ENCODE measurements around the gene MAP7. TPM values are rescaled to one million over a fixed set of nuclear protein-coding genes. Genes with fewer than 3 reads are reported as not detected.
"Not testable (repeated sequence)": the region's sequence is repeated elsewhere in the genome, so short reads cannot be mapped to it uniquely, and the experiment has no call there.

MAP7 gene
- total RNA-seq, 1 experiment from 2014 or later: 7.8 TPM

GRCh38 chr6:136494059-136494458 is 56.2 kb downstream of the MAP7 start:
- Histone ChIP-seq H3K4me3 (ENCODE audit: insufficient read depth, low read depth, low read length) (no peak overlapping the region), H3K27me3 (ENCODE audit: control insufficient read depth, insufficient read depth, low read length) (no peaks in the 10 kb centered on the region), H3K36me3 (replicated peaks; ENCODE audit: control insufficient read depth, insufficient read depth, low read length) (no peaks in the 10 kb centered on the region)
- no peak for DNase-seq

GRCh38 chr6:136492409-136492808 is 57.8 kb downstream of the MAP7 start:
- H3K4me3 ChIP-seq (ENCODE audit: insufficient read depth, low read depth, low read length): no peak overlapping the region
- no peak for DNase-seq
- H3K27me3 ChIP-seq (ENCODE audit: control insufficient read depth, insufficient read depth, low read length): no peaks in the 10 kb centered on the region
- no peaks in the 10 kb centered on the region for H3K36me3 ChIP-seq (replicated peaks; ENCODE audit: control insufficient read depth, insufficient read depth, low read length)

GRCh38 chr6:136491754-136492153 is 58.5 kb downstream of the MAP7 start:
- H3K27me3 ChIP-seq (ENCODE audit: control insufficient read depth, insufficient read depth, low read length): no peaks in the 10 kb centered on the region
- no peaks in the 10 kb centered on the region for H3K36me3 ChIP-seq (replicated peaks; ENCODE audit: control insufficient read depth, insufficient read depth, low read length)
- no peak overlapping the region for H3K4me3 ChIP-seq (ENCODE audit: insufficient read depth, low read depth, low read length)
- DNase-seq: no peak

- H3K27me3 ChIP-seq (ENCODE audit: control insufficient read depth, insufficient read depth, low read length): no peaks in the 10 kb centered on the region
These were observed 59.0 kb downstream of the MAP7 start for GRCh38 chr6:136491251-136491650.

GRCh38 chr6:136489689-136490033 is 60.6 kb downstream of the MAP7 start:
- not testable (repeated sequence) for H3K27me3 ChIP-seq (ENCODE audit: control insufficient read depth, insufficient read depth, low read length); H3K4me3 ChIP-seq (ENCODE audit: insufficient read depth, low read depth, low read length); H3K36me3 ChIP-seq (replicated peaks; ENCODE audit: control insufficient read depth, insufficient read depth, low read length); DNase-seq

More at GRCh38 chr6:136491251-136491650, 59.0 kb downstream of the MAP7 start:
- DNase-seq: no peak
- no peak overlapping the region for H3K4me3 ChIP-seq (ENCODE audit: insufficient read depth, low read depth, low read length)
- no peaks in the 10 kb centered on the region for H3K36me3 ChIP-seq (replicated peaks; ENCODE audit: control insufficient read depth, insufficient read depth, low read length)

GRCh38 chr6:136487759-136488425 is 62.3 kb downstream of the MAP7 start:
- Histone ChIP-seq H3K4me3 (ENCODE audit: insufficient read depth, low read depth, low read length) (no peak overlapping the region), H3K27me3 (ENCODE audit: control insufficient read depth, insufficient read depth, low read length) (no peaks in the 10 kb centered on the region), H3K36me3 (replicated peaks; ENCODE audit: control insufficient read depth, insufficient read depth, low read length) (no peaks in the 10 kb centered on the region)
- no peak for DNase-seq

GRCh38 chr6:136486357-136486756 is 63.9 kb downstream of the MAP7 start:
- Histone ChIP-seq H3K4me3 (ENCODE audit: insufficient read depth, low read depth, low read length) (no peak overlapping the region), H3K27me3 (ENCODE audit: control insufficient read depth, insufficient read depth, low read length) (no peaks in the 10 kb centered on the region), H3K36me3 (replicated peaks; ENCODE audit: control insufficient read depth, insufficient read depth, low read length) (no peaks in the 10 kb centered on the region)
- DNase-seq: no peak

- no peak overlapping the region for H3K4me3 ChIP-seq (ENCODE audit: insufficient read depth, low read depth, low read length)
- no peaks in the 10 kb centered on the region for H3K27me3 ChIP-seq (ENCODE audit: control insufficient read depth, insufficient read depth, low read length)
- DNase-seq: no peak
- no peaks in the 10 kb centered on the region for H3K36me3 ChIP-seq (replicated peaks; ENCODE audit: control insufficient read depth, insufficient read depth, low read length)
These were observed 66.3 kb downstream of the MAP7 start for GRCh38 chr6:136483906-136484305.

- DNase-seq; H3K27me3 ChIP-seq (ENCODE audit: control insufficient read depth, insufficient read depth, low read length); H3K36me3 ChIP-seq (replicated peaks; ENCODE audit: control insufficient read depth, insufficient read depth, low read length); H3K4me3 ChIP-seq (ENCODE audit: insufficient read depth, low read depth, low read length): not testable (repeated sequence)
These were observed 67.2 kb downstream of the MAP7 start for GRCh38 chr6:136483005-136483404.

GRCh38 chr6:136477548-136477947 is 72.7 kb downstream of the MAP7 start:
- Histone ChIP-seq H3K4me3 (ENCODE audit: insufficient read depth, low read depth, low read length) (no peak overlapping the region), H3K36me3 (replicated peaks; ENCODE audit: control insufficient read depth, insufficient read depth, low read length) (no peaks in the 10 kb centered on the region), H3K27me3 (ENCODE audit: control insufficient read depth, insufficient read depth, low read length) (no peaks in the 10 kb centered on the region)
- no peak for DNase-seq

GRCh38 chr6:136475686-136476085 is 74.5 kb downstream of the MAP7 start:
- no peaks in the 10 kb centered on the region for H3K36me3 ChIP-seq (replicated peaks; ENCODE audit: control insufficient read depth, insufficient read depth, low read length)
- H3K4me3 ChIP-seq (ENCODE audit: insufficient read depth, low read depth, low read length): no peak overlapping the region
- H3K27me3 ChIP-seq (ENCODE audit: control insufficient read depth, insufficient read depth, low read length): no peaks in the 10 kb centered on the region
- no peak for DNase-seq

GRCh38 chr6:136474241-136474640 is 76.0 kb downstream of the MAP7 start:
- Histone ChIP-seq H3K4me3 (ENCODE audit: insufficient read depth, low read depth, low read length) (no peak overlapping the region), H3K36me3 (replicated peaks; ENCODE audit: control insufficient read depth, insufficient read depth, low read length) (no peaks in the 10 kb centered on the region), H3K27me3 (ENCODE audit: control insufficient read depth, insufficient read depth, low read length) (no peaks in the 10 kb centered on the region)
- DNase-seq: no peak

- H3K36me3 ChIP-seq (replicated peaks; ENCODE audit: control insufficient read depth, insufficient read depth, low read length): no peaks in the 10 kb centered on the region
- no peaks in the 10 kb centered on the region for H3K27me3 ChIP-seq (ENCODE audit: control insufficient read depth, insufficient read depth, low read length)
- H3K4me3 ChIP-seq (ENCODE audit: insufficient read depth, low read depth, low read length): no peak overlapping the region
- no peak for DNase-seq
These were observed 78.3 kb downstream of the MAP7 start for GRCh38 chr6:136471922-136472321.

GRCh38 chr6:136471372-136471771 is 78.8 kb downstream of the MAP7 start:
- Histone ChIP-seq H3K4me3 (ENCODE audit: insufficient read depth, low read depth, low read length) (no peak overlapping the region), H3K27me3 (ENCODE audit: control insufficient read depth, insufficient read depth, low read length) (no peaks in the 10 kb centered on the region), H3K36me3 (replicated peaks; ENCODE audit: control insufficient read depth, insufficient read depth, low read length) (no peaks in the 10 kb centered on the region)
- DNase-seq: no peak

GRCh38 chr6:136470044-136470443 is 80.2 kb downstream of the MAP7 start:
- H3K27me3 ChIP-seq (ENCODE audit: control insufficient read depth, insufficient read depth, low read length): no peaks in the 10 kb centered on the region
- no peak for DNase-seq
- H3K36me3 ChIP-seq (replicated peaks; ENCODE audit: control insufficient read depth, insufficient read depth, low read length): no peaks in the 10 kb centered on the region
- no peak overlapping the region for H3K4me3 ChIP-seq (ENCODE audit: insufficient read depth, low read depth, low read length)

GRCh38 chr6:136469154-136469553 is 81.1 kb downstream of the MAP7 start:
- Histone ChIP-seq H3K4me3 (ENCODE audit: insufficient read depth, low read depth, low read length) (no peak overlapping the region), H3K36me3 (replicated peaks; ENCODE audit: control insufficient read depth, insufficient read depth, low read length) (no peaks in the 10 kb centered on the region), H3K27me3 (ENCODE audit: control insufficient read depth, insufficient read depth, low read length) (no peaks in the 10 kb centered on the region)
- DNase-seq: no peak

All from H7 (cell line).